MM.1S (cell line): ENCODE results near the gene LAMA4.

Experiments
- EZH2phosphoT487 ChIP-seq: fragments of 300-600 bp; sonication (generic); IDR thresholded peaks from 2 replicates; pipeline ENCODE4 v1.6.1; 2018; ENCODE audit warnings: antibody characterized with exemption, low read length
- TF ChIP-seq, protein P1 (sequence below): fragments of 300-600 bp; sonication (generic); IDR thresholded peaks from 2 replicates; pipeline ENCODE4 v1.5.1; 2016; ENCODE audit warnings: antibody characterized with exemption, low read length, mixed read lengths

DNA sequence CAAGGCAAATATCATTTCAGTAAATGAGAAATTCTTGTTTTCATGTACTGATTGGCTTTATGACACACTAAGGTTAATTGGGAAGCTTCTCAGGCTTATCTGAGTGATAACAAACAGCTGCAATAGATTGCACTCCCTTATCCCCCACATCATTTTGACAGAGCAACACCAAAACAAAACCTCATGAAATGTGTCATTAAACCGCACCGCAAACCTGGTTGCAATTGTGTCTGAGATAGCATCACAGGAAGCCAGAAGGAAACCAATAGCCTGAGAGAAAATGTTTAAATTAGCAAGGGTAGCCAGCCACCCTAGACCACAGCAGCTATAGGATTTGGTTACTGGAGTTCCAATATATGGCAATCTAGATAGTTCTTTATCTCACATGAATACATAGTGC lies 31.6 kb upstream of the LAMA4 start:
- TF ChIP-seq, protein P1, sequence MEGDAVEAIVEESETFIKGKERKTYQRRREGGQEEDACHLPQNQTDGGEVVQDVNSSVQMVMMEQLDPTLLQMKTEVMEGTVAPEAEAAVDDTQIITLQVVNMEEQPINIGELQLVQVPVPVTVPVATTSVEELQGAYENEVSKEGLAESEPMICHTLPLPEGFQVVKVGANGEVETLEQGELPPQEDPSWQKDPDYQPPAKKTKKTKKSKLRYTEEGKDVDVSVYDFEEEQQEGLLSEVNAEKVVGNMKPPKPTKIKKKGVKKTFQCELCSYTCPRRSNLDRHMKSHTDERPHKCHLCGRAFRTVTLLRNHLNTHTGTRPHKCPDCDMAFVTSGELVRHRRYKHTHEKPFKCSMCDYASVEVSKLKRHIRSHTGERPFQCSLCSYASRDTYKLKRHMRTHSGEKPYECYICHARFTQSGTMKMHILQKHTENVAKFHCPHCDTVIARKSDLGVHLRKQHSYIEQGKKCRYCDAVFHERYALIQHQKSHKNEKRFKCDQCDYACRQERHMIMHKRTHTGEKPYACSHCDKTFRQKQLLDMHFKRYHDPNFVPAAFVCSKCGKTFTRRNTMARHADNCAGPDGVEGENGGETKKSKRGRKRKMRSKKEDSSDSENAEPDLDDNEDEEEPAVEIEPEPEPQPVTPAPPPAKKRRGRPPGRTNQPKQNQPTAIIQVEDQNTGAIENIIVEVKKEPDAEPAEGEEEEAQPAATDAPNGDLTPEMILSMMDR, result no peak
- no peak for TF ChIP-seq EZH2phosphoT487
